Left renal pelvis (tissue), 4 donors: Measurements from ENCODE around the gene SULT1E1. TPM values are rescaled to one million over a fixed set of nuclear protein-coding genes. Genes with fewer than 3 reads are reported as not detected.
"Not testable (repeated sequence)": the region's sequence is repeated elsewhere in the genome, so short reads cannot be mapped to it uniquely, and the experiment has no call there.

Experiments used
- DNase-seq, 4 donors: peaks; one replicate each; pipeline ENCODE4 v3.0.0-alpha.2; 2013; ENCODE audit warnings: low read depth in 4 of 4, low spot score in 3 of 4
- polyA plus RNA-seq, 4 donors: library from polyadenylated mRNA; unstranded; fragments of 120-200 nt; gene quantifications; one replicate each; pipeline ENCODE4 v1.2.1, GENCODE V29; 2013; ENCODE audit not compliant: insufficient read length in 4 of 4

The SULT1E1 gene
- polyA plus RNA-seq, 4 donors: 114 to 751 (median 459) TPM

DNA sequence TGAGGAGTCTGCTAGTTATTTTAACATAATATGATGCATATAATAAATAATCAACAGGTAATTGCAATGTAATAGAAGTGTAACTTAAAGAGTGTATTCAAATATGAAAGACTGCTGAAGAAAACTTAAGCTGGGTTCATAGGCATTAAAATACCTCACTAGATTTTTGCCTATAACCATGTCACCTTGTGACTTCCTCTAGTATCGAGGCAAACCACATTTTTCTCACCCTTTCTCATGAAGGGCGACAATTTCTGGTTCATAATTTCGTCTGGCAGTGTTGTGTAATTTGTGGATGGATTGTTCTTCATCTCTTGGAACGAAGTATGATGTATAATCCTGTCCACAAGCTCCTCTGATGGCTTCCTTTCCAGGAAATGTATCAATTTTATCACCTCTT is 16.0 kb downstream of the SULT1E1 start:
- DNase-seq: no peak

- no peak for DNase-seq
Measured at GRCh38 chr4:69843301-69843700, 16.6 kb downstream of the SULT1E1 start.

GRCh38 chr4:69838977-69839376 is 21.0 kb downstream of the SULT1E1 start:
- no peak for DNase-seq

DNA sequence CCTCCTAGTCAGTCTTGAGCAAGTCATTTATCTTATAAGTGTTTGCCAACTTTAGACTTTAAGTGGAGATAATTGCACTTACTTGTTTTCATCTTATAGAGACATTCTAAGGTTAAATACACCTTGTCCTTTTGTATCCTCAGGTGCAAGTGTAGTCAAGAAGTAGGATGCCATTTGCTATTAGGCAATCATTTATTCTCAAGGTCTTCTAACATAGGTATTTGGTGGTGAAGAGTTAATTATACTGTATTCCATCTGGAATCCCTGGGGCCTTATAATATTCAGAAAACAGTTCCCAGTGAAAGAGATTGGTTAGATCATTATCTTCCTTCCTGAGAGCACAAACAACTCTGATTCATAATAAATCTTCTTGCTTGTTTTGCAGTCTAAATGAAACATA is 23.7 kb downstream of the SULT1E1 start:
- no peak for DNase-seq

DNA sequence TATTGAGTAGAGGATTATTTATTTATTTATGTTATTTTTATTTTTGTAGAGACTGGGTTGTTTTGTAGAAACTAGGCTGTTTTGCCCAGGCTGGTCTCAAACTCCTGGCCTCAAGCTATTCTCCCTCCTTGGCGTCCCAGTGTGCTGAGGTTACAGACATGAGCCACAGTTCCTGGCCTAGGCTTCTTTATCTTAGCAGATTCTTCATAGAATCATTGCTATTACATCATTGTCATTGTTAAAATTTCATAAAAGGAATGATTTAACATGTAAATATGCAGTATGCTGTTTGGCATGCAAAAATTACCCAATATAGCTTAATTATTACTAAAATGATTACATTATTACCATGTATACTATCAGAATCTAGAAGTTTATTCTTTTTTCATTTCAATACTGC is 24.2 kb downstream of the SULT1E1 start:
- no peak for DNase-seq

- DNase-seq: no peak
Measured at GRCh38 chr4:69833251-69833650, 26.7 kb downstream of the SULT1E1 start.

DNA sequence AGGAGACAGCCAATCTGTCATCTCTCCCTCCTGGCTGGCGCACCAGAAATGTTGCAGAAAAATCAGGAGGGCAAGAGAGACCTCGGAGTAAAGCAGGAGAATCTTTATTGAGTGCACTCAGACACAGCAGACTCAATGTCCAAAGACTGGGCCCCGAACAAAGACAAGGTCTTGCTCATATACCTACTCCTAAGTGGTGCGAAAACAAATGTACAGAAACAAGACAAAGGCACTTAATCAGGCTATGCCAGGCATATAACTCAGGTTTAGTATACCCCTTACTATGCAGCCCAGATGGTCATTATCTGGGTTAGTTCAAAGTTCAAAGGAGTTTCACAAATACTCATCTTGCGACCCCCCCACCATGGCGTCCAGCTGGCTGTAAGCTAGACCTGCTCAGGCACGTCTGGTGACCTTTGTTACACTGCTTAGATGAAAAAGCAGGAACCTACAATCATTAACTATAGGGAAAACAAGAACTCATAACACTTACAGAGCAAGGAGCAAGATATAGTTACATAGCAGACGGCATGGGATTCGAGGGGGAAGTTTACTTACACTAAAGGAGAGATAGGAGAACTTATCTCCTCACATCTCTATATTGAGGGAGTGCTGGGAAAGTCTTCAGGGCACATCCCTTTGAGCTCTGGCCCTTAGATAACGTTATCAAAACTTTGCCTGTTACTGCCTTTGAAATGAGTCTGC is 27.5 kb downstream of the SULT1E1 start:
- DNase-seq: peak in 3 of 4 donors; percentile 29 to 43 (median 39)

GRCh38 chr4:69831646-69832325 is 28.2 kb downstream of the SULT1E1 start:
- DNase-seq: no peak

DNA sequence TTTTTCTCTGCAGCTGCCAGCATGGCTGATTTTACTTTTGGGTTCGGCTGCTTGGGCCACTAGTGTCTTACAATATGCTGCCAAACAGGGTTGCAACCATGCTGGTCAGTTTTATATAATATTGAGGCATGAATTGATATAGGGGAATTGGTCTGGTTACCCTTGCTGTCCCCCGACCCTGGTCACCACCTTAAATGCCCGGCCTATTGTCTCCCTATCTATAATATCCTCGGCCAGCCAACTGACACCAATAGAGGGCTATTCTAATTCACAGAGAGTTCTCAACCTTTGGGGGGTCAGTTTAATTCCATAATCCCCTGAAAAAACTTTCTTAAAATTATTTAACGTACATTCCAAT is 28.7 kb downstream of the SULT1E1 start:
- no peak for DNase-seq

DNA sequence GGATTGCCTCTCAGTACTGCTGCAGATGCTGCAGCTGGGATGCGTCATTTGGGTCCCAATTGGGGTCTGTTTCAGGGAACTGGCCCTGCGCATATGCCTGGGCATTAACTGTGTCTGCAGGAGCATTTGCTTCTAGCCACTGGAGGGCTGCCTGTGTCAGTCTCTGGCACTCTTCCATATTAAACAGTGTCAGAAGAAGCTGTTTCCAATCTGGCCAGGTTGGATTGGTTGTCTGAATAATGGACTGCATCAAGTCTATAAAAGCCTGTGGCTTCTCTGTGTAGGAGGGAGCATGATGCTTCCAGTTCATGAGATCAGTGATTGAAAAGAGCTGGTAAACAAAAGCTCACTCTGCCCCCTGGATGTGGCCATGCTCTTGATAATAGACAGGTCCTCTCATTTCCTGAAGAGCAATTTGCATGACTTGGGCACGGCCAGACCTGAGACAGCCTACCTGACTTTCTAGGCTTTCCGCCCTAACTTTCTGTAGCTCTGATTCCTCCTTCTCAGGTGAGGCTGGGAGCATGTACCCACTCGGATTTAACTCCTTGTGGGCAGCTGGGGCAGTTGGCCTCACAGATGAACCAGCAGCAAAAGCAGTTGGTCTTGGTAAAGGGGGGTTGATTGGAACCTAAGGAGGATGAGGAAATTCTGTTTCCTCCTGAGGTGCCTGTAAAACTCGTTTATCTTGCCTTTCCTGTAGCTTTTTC is 29.2 kb downstream of the SULT1E1 start:
- DNase-seq: peak in 1 of 4 donors; percentile 18

DNA sequence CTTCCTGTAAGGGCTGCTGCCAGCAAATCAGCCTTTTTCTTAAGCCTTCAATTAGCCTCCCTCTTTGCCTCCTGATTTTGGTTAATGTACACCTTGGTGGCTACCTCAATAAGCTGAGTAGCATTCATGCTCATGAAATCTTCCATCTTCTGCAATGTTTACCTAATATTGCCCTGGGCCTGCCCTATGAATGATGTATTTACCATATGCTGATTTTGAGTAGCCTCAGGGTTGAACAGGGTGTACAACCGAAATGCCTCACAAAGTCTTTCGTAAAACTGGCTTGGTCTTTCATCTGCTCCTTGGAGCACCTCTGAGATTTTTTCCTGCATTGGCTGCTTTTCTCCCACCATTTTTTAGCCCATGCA is 29.8 kb downstream of the SULT1E1 start:
- DNase-seq: no peak

GRCh38 chr4:69829678-69830077 is 30.3 kb downstream of the SULT1E1 start:
- no peak for DNase-seq

DNA sequence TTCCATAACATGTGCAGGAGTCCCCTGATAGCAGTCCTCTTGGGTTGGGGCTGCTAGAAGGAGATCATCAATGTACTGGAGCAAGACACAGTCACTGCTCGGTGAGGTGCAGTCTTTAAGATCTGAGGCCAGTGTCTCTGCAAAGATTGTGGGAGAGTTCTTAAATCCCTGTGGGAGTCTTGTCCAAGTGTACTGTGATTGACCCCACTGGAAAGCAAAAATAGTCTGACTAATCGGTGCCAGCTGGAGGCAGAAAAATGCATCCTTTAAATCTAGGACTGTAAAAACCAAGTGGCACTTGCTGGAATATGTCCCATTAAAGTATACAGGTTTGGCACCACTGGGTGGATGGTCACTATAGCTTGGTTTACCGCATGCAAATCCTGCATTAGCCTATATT is 31.1 kb downstream of the SULT1E1 start:
- DNase-seq: no peak

DNA sequence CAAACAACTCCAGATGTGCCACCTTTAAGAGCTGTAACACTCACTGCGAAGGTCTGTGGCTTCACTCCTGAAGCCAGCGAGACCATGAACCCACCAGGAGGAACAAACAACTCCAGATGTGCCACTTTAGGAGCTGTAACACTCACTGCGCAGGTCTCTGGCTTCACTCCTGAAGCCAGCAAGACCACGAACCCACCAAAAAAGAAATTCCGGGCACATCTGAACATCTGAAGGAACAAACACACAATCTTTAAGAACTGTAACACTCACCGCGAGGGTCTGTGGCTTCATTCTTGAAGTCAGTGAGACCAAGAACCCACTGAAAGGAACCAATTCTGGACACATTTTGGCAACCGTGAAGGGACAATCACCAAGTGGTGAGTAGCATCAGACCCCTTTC is 34.9 kb downstream of the SULT1E1 start:
- DNase-seq: not testable (repeated sequence)

DNA sequence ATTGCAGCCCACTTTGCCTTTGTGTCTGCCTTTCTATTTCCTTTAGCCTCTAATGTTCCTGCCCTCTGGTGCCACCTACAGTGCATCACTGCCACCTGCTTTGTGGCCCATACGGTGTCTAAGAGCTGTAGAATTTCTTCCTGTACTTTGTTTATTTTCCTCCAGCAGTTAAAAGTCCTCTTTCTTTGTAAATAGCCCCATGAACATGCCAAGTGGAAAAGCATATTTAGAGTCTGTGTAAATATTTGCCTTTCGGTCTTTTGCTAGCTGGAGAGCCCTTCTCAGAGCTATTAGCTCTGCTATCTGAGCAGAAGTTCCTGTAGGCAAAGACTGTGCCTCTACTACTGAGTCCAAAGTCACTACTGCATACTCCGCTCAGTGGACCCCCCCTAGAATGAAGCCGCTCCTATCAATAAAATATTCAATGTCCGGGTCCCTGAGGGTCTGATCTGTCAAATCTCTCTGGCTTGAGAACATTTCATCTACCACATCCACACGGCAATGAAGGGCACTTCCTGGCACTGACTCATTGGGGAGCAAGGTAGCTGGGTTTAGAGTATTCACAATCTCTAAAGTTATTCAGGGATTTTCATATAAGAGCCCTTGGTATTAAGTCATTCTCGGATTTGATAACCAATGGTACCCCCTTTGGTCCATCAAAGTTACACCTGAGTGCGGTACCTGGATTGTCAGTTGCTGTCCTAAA is 36.3 kb downstream of the SULT1E1 start:
- DNase-seq: no peak

DNA sequence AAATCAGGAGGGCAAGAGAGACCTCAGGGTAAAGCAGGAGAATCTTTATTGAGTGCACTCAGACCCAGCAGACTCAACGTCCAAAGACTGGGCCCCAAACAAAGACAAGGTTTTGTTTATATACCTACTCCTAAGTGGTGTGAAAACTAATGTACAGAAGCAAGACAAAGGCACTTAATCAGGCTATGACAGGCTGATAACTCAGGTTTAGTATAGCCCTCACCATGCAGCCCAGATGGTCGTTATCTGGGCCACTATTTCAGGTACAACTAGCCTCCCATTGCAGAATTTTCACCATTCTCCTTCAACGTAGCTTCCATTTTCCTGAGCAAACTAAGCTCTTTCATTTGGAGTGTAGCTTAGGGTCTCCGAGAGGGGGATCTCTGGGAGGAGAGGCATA is 36.9 kb downstream of the SULT1E1 start:
- no peak for DNase-seq

DNA sequence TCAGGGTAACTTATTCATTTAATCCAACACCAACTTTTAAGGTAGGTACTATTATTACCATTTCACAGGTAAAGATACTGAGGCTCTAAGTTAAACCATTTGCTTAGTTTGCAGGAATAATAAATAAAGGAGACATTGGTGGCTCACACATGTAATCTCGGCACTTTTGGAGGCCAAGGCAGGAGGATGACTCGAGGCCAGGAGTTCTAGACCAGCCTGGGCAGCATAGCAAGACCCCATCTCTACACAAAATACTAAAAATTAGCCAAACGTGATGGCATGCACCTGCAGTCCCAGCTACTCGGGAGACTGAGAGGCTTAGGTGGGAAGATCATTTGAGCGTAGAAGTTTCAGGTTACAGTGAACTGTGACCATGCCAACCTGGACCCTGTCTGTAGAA is 37.7 kb downstream of the SULT1E1 start:
- DNase-seq: no peak

DNA sequence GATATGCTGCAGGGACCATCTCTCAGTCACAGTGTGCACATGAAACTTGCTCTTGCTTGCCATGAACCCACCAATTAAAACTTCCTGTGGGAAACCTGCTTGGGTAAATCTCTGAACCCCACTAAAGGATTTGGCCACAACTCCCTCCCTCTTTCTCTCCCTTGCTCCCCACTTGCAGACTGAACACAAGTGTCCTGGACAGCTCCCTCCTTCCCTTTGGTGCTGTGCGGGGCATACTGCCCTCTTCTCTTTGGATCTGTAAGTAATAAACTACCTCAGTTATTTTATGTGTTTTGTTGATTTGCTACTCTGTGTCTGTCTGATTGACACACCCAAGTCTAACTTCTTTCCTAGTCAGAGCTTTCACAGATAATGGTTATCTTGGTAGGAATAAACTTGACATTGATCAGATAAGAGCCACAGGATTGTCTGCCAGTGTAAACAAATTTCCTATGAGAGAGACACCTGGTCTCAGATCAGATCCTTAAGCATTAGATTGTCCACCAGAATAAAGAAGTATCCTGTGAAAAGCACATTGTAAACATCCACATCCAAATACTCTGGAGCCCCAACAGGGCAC is 41.8 kb downstream of the SULT1E1 start:
- DNase-seq: no peak

DNA sequence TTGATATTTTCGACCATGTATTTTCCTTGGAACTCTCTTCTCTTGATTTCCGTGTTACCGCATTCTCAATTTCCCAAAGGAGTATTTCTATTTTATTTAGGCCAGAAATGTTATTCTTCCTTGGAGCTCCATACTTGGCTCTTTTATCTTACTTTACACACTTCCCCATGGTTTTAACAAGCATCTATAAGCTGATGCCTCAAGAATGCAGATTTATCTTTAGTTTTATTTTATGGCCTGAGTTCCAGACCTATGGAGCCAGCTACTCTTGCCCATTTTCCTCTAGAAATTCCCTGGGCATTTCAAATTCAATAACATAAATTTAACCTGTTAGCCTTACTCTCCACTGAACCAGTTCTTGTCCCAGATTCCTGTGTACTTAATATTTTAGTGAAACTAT is 43.7 kb downstream of the SULT1E1 start:
- no peak for DNase-seq

GRCh38 chr4:69813628-69814027 is 46.3 kb downstream of the SULT1E1 start:
- DNase-seq: no peak

DNA sequence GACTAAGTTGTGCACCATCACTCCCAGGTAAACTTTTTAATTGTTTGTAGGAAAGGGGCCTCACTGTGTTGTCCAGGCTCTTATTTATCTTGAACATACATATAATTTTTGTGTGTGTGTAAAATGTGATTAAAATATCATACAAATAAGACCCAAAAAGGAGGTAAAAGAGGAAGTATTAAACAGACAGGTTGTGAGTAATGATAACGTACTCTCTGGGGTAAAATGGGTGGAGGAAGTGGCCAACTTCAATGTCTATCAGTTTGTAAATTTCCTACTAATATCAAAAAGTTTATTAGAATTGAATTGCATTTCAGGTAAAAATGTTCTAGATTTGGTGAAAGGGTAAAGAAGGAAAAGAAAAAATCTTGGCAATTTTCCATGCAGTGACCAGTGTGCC is 48.8 kb downstream of the SULT1E1 start:
- DNase-seq: no peak
